Posterior vena cava (tissue), 2 donors: ENCODE data around the gene VANGL2. TPM values are rescaled to one million over a fixed set of nuclear protein-coding genes. Genes with fewer than 3 reads are reported as not detected.

Source experiments
- total RNA-seq, 2 donors: library from RNA; stranded (reverse); fragmentation: NEBNext Ultra II Directional; extraction: Animal tissue kit (Norgen Biotek cat#: 25700); gene quantifications; one replicate each; pipeline ENCODE4 v1.2.1, GENCODE V29; 2021
- donor health status: DM: yes; HTN: yes; CAD: no.
- donor health status: DM: yes; HTN: yes; CAD: no.

VANGL2 gene
- total RNA-seq, 2 donors from 2014 or later: 2.0 to 2.4 TPM

Other genes with a start within 250 kb of the VANGL2 start
- gene ATP1A4, start 249.0 kb upstream of the VANGL2 start, total RNA-seq: not detected
- 10 to 100 TPM in 1 of 2 donors, 1 to 10 TPM in 1; 4.5 to 10.4 TPM for gene CASQ1, start 210.0 kb upstream of the VANGL2 start, total RNA-seq
- gene PEA15, start 195.2 kb upstream of the VANGL2 start, total RNA-seq: 100 to 1,000 TPM; 299 to 410 TPM
- gene DCAF8, start 138.0 kb upstream of the VANGL2 start, total RNA-seq: 10 to 100 TPM; 95.3 to 95.5 TPM
- gene PEX19, start 115.4 kb upstream of the VANGL2 start, total RNA-seq: 10 to 100 TPM; 54.0 to 60.0 TPM
- 100 to 1,000 TPM; 165 to 172 TPM for gene COPA, start 57.3 kb upstream of the VANGL2 start, total RNA-seq
- 10 to 100 TPM; 57.3 to 78.9 TPM for gene NCSTN, start 57.2 kb upstream of the VANGL2 start, total RNA-seq
- under 1 TPM in 1 of 2 donors, not detected in 1; 0.14 TPM for gene NHLH1, start 33.5 kb upstream of the VANGL2 start, total RNA-seq
- 1 to 10 TPM in 1 of 2 donors, under 1 TPM in 1; 0.62 to 1.2 TPM for gene SLAMF6, start 122.7 kb downstream of the VANGL2 start, total RNA-seq
- gene CD84, start 178.9 kb downstream of the VANGL2 start, total RNA-seq: 10 to 100 TPM in 1 of 2 donors, 1 to 10 TPM in 1; 6.9 to 16.8 TPM
- under 1 TPM; 0.32 to 0.38 TPM for gene SLAMF1, start 246.5 kb downstream of the VANGL2 start, total RNA-seq